Heart left ventricle (tissue), 16 donors: ENCODE measurements around the gene XIRP1. TPM values are rescaled to one million over a fixed set of nuclear protein-coding genes. Genes with fewer than 3 reads are reported as not detected.

Experiments
- ATAC-seq, 4 donors: fragments of 200-7000 bp; cut with Tn5 transposase; one replicate each; pipeline ENCODE4 v1.9.1; 2020 to 2022; ENCODE audit warnings: moderate library complexity in 4 of 4, mild to moderate bottlenecking in 3 of 4, moderate number of reproducible peaks in 1 of 4
- DNase-seq, 5 donors: peaks; one replicate each; pipeline ENCODE4 v3.0.0-alpha.2; 2020
- H3K27ac ChIP-seq, 12 donors: fragments of 200-600 bp; sonication (generic) in 4 of 12; one replicate each; pipeline versions ENCODE4 v1.5.0 to v1.8.0; 2016 to 2022; ENCODE audit warnings: mild to moderate bottlenecking in 2 of 12
- H3K27me3 ChIP-seq, 9 donors: fragments of 200-600 bp; sonication (generic) in 2 of 9; one replicate each; pipeline versions ENCODE4 v1.5.1 to v1.8.0; 2016 to 2022; ENCODE audit warnings: mild to moderate bottlenecking in 3 of 9
- H3K36me3 ChIP-seq, 9 donors: fragments of 200-600 bp; sonication (generic) in 2 of 9; one replicate each; pipeline versions ENCODE4 v1.5.0 to v1.8.0; 2018 to 2022; ENCODE audit warnings: mild to moderate bottlenecking in 2 of 9
- H3K4me1 ChIP-seq, 12 donors: fragments of 200-600 bp; sonication (generic) in 4 of 12; one replicate each; pipeline versions ENCODE4 v1.5.0 to v1.8.0; 2016 to 2022; ENCODE audit warnings: mild to moderate bottlenecking in 3 of 12
- H3K4me3 ChIP-seq, 12 donors: fragments of 200-600 bp; sonication (generic) in 4 of 12; one replicate each; pipeline versions ENCODE4 v1.5.0 to v1.8.0; 2017 to 2022; ENCODE audit warnings: mild to moderate bottlenecking in 9 of 12, moderate library complexity in 4 of 12
- H3K9me3 ChIP-seq, 12 donors: fragments of 200-600 bp; sonication (generic) in 4 of 12; one replicate each; pipeline versions ENCODE4 v1.5.0 to v1.8.0; 2016 to 2022; ENCODE audit warnings: mild to moderate bottlenecking in 1 of 12
- CTCF ChIP-seq, 12 donors: fragments of 200-600 bp; sonication (generic) in 4 of 12; IDR thresholded peaks; one replicate each; pipeline versions ENCODE4 v1.5.0 to v1.8.0; 2018 to 2022; ENCODE audit warnings: antibody characterized with exemption in 12 of 12, mild to moderate bottlenecking in 5 of 12
- POLR2A ChIP-seq, 2 donors: fragments of 450-650 bp; IDR thresholded peaks; one replicate each; pipeline ENCODE4 v1.6.1; 2017; ENCODE audit warnings: antibody characterized with exemption in 2 of 2, mild to moderate bottlenecking in 2 of 2, moderate library complexity in 2 of 2
- WGBS, 4 donors: extraction: QIAGEN DNeasy Blood & Tissue Kit in 2 of 4; methylation state at CpG; one replicate each; pipeline versions ENCODE4 v1.1.5 to v1.1.7; 2013 to 2018; 5-methylcytosine and 5-hydroxymethylcytosine counted together
- intact Hi-C, 10 donors: fragments of 100-400 bp; cut with DNase I; formaldehyde crosslinking; loops; one replicate each; pipeline versions ENCODE4 v1.11.1 to v1.14.2; 2022
- polyA plus RNA-seq, 2 donors: library from polyadenylated mRNA; stranded (reverse); fragments of 200-250 nt; gene quantifications; one replicate each; pipeline ENCODE4 v1.2.3, GENCODE V29; 2013
- total RNA-seq, 9 donors: library from RNA; depleted of rRNA in 2 of 9; stranded (reverse); fragments of >200 nt in 2 of 9; fragmentation: NEBNext Ultra II Directional in 3 of 9; extraction: Animal tissue kit (Norgen Biotek cat#: 25700) in 3 of 9; gene quantifications; one replicate each; pipeline versions ENCODE4 v1.1.0 to v1.2.4, GENCODE V29; 2016 to 2023
- donor health status: ischemic (EF 13 %, LVEDD 7.1; RV severe dilation, severe dysfunction).
- donor health status: healthy with polysubstance abuse.
- donor health status: DM: no; HTN: yes; CAD: no.
- donor health status: DM: no; HTN: no; CAD: no.
- donor health status: ischemic (EF 25% LVEDD 6.9; RV normal size, moderate dysfunction).
- donor health status: ischemic (EF 25% LVEDD 5.7; RV mildly dilated, moderate dysfunction).
- donor health status: healthy.
- donor health status: DM: yes; HTN: yes; CAD: no.
- donor health status: ischemic (EF 35%, LVEDD 5.7; RV mildly dilated, moderate dysfunction).
- donor health status: nonischemic (EF 11% LVEDD 7.7; RV severe dilation, severe dysfunction).
- donor health status: DM: yes; HTN: yes; CAD: no.
- donor health status: PGD.
- donor health status: ischemic (EF 29% LVEDD 5.4; RV normal size, mild dysfunction).
- donor health status: nonischemic (EF 23%, LVEDD 6.1; RV moderate dilation, normal function).

The XIRP1 gene
- total and polyA plus RNA-seq, 11 donors = 293 to 1,122 (median 530) TPM

DNA sequence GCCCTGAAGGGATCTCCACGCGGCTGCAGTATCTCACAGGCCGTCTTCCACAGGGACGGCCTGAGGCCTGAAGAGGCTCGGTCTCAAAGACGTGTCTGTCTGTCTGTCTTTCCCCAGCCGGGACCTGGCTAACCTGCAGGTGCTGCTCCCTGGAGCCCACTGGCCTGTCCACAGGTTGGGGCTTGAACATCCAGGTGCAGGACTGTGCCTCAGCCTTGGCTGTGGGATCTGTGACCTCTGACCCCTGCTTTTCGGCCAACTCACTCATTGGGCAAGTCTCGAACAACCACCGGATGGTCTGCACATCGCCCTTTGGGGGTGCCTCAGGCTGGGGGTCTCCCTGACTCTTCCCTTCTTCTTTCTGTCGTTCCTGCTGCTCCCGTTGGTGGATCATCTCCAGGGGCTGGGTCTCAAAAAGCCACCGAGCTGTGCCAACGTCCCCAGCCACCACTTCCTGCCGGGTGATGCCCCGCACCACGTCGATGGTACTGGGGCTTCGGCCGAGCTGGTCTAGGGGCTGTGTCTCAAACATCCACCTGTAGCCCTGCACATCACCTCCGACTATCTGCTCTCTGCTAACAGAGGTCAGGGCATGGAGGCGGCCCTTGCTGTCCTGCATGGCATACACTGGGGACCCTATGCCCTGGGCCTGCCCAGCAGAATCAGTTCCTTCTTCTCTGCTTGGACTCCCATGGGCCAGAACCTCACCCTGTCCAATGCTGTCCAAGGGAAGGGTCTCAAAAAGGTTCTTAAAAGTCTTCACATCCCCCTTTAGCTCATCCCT is 4.8 kb downstream of the XIRP1 start:
- TF ChIP-seq CTCF (IDR thresholded peaks at IDR 0.05) = no peak
- no peak for TF ChIP-seq POLR2A (IDR thresholded peaks at IDR 0.05)
- WGBS, 4 donors = 57 to 78% (median 65%) methylated on average over 18 to 23 of the region's 23 CpGs
- Histone ChIP-seq H3K36me3 (peaks cover 0 to 54% (median 4%) of the 10 kb centered on the region in 9 donors), H3K27me3 (no peaks in the 10 kb centered on the region), H3K27ac (peak overlapping the region in 2 of 12 donors; percentile 8 to 95), H3K4me3 (peak overlapping the region in 4 of 12 donors; percentile 12 to 69 (median 18)), H3K9me3 (no peaks in the 10 kb centered on the region), H3K4me1 (peaks cover 0 to 81% (median 35%) of the 10 kb centered on the region in 12 donors)
- ATAC-seq = no peak
- intact Hi-C loops = loop anchor here in 9 of 10 donors (2.0 to 10.0 kb wide), 7 partner anchors 53 to 197 kb away; partner anchors contain the start of genes GORASP1 (in 1 of the 9), SLC25A38 (in 1 of the 9) and TTC21A (in 1 of the 9)
- DNase-seq = no peak

DNA sequence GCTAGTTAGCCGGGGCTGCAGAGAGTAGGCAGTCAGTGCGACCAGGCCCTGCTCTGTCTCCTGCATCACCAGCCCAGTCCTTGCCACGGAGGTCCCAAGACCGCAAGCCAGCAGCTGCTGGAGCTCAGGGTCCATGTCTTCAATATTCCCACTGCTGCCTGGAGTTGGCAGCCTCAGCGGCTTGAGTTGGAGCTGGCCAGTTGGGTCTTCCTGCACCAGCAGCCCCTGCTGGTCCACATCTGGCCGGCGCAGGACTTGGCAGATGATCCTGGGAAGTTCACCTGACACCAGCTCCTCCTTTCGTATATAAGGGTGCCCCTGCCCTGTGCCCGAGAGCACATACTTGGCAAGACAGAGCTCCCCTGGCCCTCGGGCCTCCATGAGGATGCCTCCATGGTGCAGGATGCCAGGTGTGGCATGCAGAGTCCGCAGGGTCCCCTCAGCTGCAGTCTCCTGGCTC is 5.7 kb downstream of the XIRP1 start:
- intact Hi-C loops = loop anchor here in 8 of 10 donors (1.0 to 10.0 kb wide), 7 partner anchors 52 to 198 kb away; partner anchors contain the start of genes GORASP1 (in 1 of the 8), SLC25A38 (in 1 of the 8) and TTC21A (in 1 of the 8)
- peak overlapping the region in 2 of 12 donors; percentile 8 to 94 for H3K27ac ChIP-seq
- TF ChIP-seq POLR2A (IDR thresholded peaks at IDR 0.05) (no peak), CTCF (IDR thresholded peaks at IDR 0.05) (no peak)
- peaks cover 0 to 87% (median 37%) of the 10 kb centered on the region in 12 donors for H3K4me1 ChIP-seq
- ATAC-seq = no peak
- H3K9me3 ChIP-seq = no peaks in the 10 kb centered on the region
- DNase-seq = peak in 3 of 5 donors; percentile 42 to 56 (median 44)
- H3K4me3 ChIP-seq = peak overlapping the region in 4 of 12 donors; percentile 8 to 20 (median 14)
- WGBS, 4 donors = 22 to 59% (median 40%) methylated on average over 6 to 11 of the region's 11 CpGs
- no peaks in the 10 kb centered on the region for H3K27me3 ChIP-seq
- peaks cover 0 to 54% (median 4%) of the 10 kb centered on the region in 9 donors for H3K36me3 ChIP-seq

GRCh38 chr3:39185959-39186691 is 6.3 kb downstream of the XIRP1 start:
- Histone ChIP-seq H3K27me3 (no peaks in the 10 kb centered on the region), H3K27ac (peak overlapping the region in 4 of 12 donors; percentile 8 to 94 (median 24)), H3K4me1 (peaks cover 0 to 92% (median 38%) of the 10 kb centered on the region in 12 donors), H3K4me3 (peak overlapping the region in 4 of 12 donors; percentile 8 to 20 (median 14)), H3K36me3 (peaks cover 0 to 54% (median 4%) of the 10 kb centered on the region in 9 donors), H3K9me3 (no peaks in the 10 kb centered on the region)
- ATAC-seq = no peak
- intact Hi-C loops = loop anchor here in 8 of 10 donors (1.0 to 10.0 kb wide), 7 partner anchors 51 to 199 kb away; partner anchors contain the start of genes GORASP1 (in 1 of the 8), SLC25A38 (in 1 of the 8) and TTC21A (in 1 of the 8)
- TF ChIP-seq CTCF (IDR thresholded peaks at IDR 0.05) = no peak
- TF ChIP-seq POLR2A (IDR thresholded peaks at IDR 0.05) = no peak
- WGBS, 4 donors = 66 to 71% (median 67%) methylated on average over 9 to 14 of the region's 14 CpGs
- DNase-seq = peak in 2 of 5 donors; percentile 37 to 57
